ENCODE measurements around the gene ARNT2.

GRCh38 chr15:80420658-80421057 is 16.5 kb downstream of the ARNT2 start:
- TF ChIP-seq CTCF (IDR thresholded peaks at IDR 0.05) (no peak), POLR2A (IDR thresholded peaks at IDR 0.05) (no peak), EP300 (IDR thresholded peaks at IDR 0.05) (no peak)
